Measurements from ENCODE around the gene LAIR1. TPM values are rescaled to one million over a fixed set of nuclear protein-coding genes. Genes with fewer than 3 reads are reported as not detected.
"Not testable (repeated sequence)": the region's sequence is repeated elsewhere in the genome, so short reads cannot be mapped to it uniquely, and the experiment has no call there.

LAIR1 gene
- total RNA-seq, 4 donors from 2014 or later = 1.0 to 1.9 (median 1.5) TPM

GRCh38 chr19:54369082-54369687 is 4.5 kb upstream of the LAIR1 start:
- H3K27me3 ChIP-seq = no peaks in the 10 kb centered on the region
- no peaks in the 10 kb centered on the region for H3K9me3 ChIP-seq
- H3K36me3 ChIP-seq = no peaks in the 10 kb centered on the region
- no peaks in the 10 kb centered on the region for H3K4me1 ChIP-seq
- TF ChIP-seq POLR2AphosphoS5 (IDR thresholded peaks at IDR 0.05) (no peak), CTCF (IDR thresholded peaks at IDR 0.05) (no peak), EP300 (IDR thresholded peaks at IDR 0.05) (no peak), POLR2A (IDR thresholded peaks at IDR 0.05) (no peak)
- no peak overlapping the region for H3K27ac ChIP-seq
- H3K4me3 ChIP-seq = no peak overlapping the region
- no peak for DNase-seq (ENCODE audit: low spot score in 2 of 2)
- 60% methylated on average over 8 of the region's 8 CpGs for WGBS

GRCh38 chr19:54366811-54367210 is 2.1 kb upstream of the LAIR1 start:
- H3K4me1 ChIP-seq = no peaks in the 10 kb centered on the region
- H3K36me3 ChIP-seq = no peaks in the 10 kb centered on the region
- WGBS = 60% methylated on average over 6 of the region's 6 CpGs
- TF ChIP-seq CTCF (IDR thresholded peaks at IDR 0.05) (no peak), EP300 (IDR thresholded peaks at IDR 0.05) (no peak), POLR2A (IDR thresholded peaks at IDR 0.05) (no peak), POLR2AphosphoS5 (IDR thresholded peaks at IDR 0.05) (no peak)
- H3K27ac ChIP-seq = no peak overlapping the region
- no peak overlapping the region for H3K4me3 ChIP-seq
- DNase-seq (ENCODE audit: low spot score in 2 of 2) = no peak
- H3K9me3 ChIP-seq = no peaks in the 10 kb centered on the region
- H3K27me3 ChIP-seq = no peaks in the 10 kb centered on the region

GRCh38 chr19:54365798-54366197 is 1.1 kb upstream of the LAIR1 start:
- 90% methylated on average over 13 of the region's 13 CpGs for WGBS
- not testable (repeated sequence) for H3K36me3 ChIP-seq; H3K4me3 ChIP-seq; DNase-seq (ENCODE audit: low spot score in 2 of 2); H3K27ac ChIP-seq; H3K27me3 ChIP-seq; H3K4me1 ChIP-seq; H3K9me3 ChIP-seq

- H3K27ac ChIP-seq; H3K27me3 ChIP-seq; H3K9me3 ChIP-seq; H3K4me1 ChIP-seq; H3K36me3 ChIP-seq; H3K4me3 ChIP-seq; DNase-seq (ENCODE audit: low spot score in 2 of 2): not testable (repeated sequence)
- WGBS = 38% methylated on average over 6 of the region's 10 CpGs
Observed at GRCh38 chr19:54361680-54362422, 2.9 kb downstream of the LAIR1 start.

GRCh38 chr19:54359149-54359820 is 5.4 kb downstream of the LAIR1 start:
- not testable (repeated sequence) for H3K4me3 ChIP-seq; H3K4me1 ChIP-seq; H3K27ac ChIP-seq; H3K36me3 ChIP-seq; H3K9me3 ChIP-seq; DNase-seq (ENCODE audit: low spot score in 2 of 2); H3K27me3 ChIP-seq
- no CpG with 5 or more reads among the region's 21 CpGs for WGBS

GRCh38 chr19:54357381-54357780 is 7.3 kb downstream of the LAIR1 start:
- TF ChIP-seq POLR2A (IDR thresholded peaks at IDR 0.05) = no peak
- no peak for TF ChIP-seq POLR2AphosphoS5 (IDR thresholded peaks at IDR 0.05)
- TF ChIP-seq EP300 (IDR thresholded peaks at IDR 0.05) = no peak
- no peak for TF ChIP-seq CTCF (IDR thresholded peaks at IDR 0.05)
- Histone ChIP-seq H3K27me3 (peaks cover 4% of the 10 kb centered on the region), H3K4me3 (no peak overlapping the region), H3K4me1 (no peaks in the 10 kb centered on the region), H3K27ac (no peak overlapping the region), H3K9me3 (no peaks in the 10 kb centered on the region), H3K36me3 (no peaks in the 10 kb centered on the region)
- WGBS = 81% methylated on average over 9 of the region's 16 CpGs
- no peak for DNase-seq (ENCODE audit: low spot score in 2 of 2)

Measured in suprapubic skin (tissue), 4 donors.